HG03064 (cell line): ENCODE measurements around the gene CCIN.
"Not testable (repeated sequence)": the region's sequence is repeated elsewhere in the genome, so short reads cannot be mapped to it uniquely, and the experiment has no call there.

Source experiments
- ATAC-seq: cut with Tn5 transposase; IDR thresholded peaks from one replicate; pipeline ENCODE4 v1.9.1; 2021; ENCODE audit warnings: low read depth; ENCODE audit not compliant: unreplicated experiment

CCIN gene

GRCh38 chr9:36169166-36169565 is at the start of gene CCIN:
CCIN (plus strand) TSS chr9:36169388; CDS start chr9:36169503, 115 bp downstream.
- no peak for ATAC-seq

DNA sequence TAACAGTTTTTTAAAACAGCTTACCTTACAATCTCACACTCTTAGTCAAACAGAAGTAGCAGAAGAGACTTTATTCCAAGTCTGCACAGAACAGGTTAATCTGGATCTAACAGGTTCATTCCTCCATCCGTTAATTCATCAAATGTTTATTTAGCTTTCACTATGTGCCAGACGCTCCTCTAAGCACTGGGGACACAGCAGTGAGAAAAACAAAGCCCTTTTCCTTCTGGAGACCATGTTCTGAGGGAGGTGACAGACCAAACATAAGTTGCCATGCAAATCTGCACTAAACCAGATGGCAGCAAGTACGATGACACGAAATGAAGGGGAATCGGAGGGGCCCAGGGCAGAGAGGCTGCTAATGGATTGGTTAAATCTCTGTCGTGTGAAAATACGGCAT is 49.7 kb upstream of the CCIN start:
- no peak for ATAC-seq

DNA sequence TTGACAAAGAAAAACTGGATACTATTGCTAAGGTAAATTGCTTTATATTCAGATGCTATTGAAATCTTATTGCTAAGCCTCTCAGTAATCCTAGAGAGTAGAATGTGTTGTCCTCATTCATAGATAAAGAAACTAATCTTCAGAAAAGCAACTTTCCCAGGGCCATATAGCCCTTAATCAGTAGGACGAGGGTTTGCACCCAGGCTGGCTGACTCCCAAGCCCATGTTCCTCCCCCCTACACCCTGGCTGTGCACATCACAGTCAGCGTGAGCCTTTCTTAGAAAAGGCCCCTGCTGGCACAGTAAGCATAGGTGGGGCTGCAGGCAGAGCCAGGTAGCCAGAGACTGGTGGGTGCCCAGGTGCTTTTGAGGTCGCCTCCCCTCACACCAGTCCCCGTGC is 48.5 kb upstream of the CCIN start:
- ATAC-seq, result no peak

DNA sequence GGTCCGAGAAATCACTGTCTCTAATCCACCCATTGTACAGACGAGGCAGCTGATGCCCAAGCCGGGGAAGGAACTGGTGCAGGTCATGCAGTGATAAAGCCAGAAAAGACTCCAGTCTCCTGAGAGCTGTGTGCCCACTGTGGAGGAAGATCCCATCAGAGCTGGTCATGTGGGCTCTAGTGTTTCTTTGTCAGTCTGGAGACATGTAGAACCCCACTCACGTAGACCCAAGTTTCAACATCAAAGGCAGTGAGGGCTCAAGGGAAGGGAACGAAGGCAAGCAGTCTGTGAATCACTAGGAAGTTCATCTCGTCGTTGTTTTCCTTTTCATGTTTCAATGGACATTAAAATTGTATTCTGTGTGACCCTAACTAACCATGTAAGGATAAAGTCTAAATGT is 47.2 kb upstream of the CCIN start:
- ATAC-seq, result no peak

GRCh38 chr9:36123515-36123914 is 45.7 kb upstream of the CCIN start:
- no peak for ATAC-seq

DNA sequence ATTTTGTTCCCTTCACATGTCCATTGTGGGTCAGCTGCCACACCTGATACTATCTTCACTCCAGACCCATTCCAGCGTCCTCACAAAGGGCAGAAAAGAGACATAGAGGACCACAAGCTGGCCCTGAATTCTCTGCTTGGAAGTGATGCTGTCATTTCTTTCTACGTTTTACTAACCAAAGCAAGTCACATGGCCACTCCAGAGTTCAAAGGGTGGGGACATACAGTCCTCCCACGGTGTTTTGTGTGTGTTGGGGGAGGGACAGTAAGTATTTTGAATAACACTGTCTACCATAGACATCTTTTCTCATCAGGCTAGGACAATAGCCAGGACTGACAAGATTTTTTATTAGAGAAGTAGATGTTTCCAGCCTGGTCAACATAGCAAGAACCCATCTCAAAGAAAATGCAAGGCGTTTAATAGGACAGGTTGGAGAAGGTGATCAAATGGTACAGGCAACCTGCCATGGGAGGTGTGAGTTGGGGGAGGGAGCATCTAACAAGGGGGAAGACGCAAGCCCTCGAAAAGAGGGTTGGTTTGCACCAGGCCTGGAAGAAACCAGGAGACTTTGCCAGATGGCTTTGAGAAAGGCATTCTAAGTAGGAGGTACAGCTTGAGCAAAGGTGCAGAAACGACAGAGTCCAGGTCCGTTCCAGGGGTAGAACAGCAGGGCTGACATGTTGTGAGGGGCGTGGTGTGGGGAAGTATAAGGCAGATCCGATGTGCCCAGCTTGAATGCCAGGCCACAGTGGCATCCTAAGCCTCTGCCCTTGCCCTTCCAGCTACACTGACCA is 43.9 kb upstream of the CCIN start:
- no peak for ATAC-seq

GRCh38 chr9:36126016-36126730 is 43.0 kb upstream of the CCIN start:
- ATAC-seq, result no peak

GRCh38 chr9:36127652-36128244 is 41.4 kb upstream of the CCIN start:
- no peak for ATAC-seq

DNA sequence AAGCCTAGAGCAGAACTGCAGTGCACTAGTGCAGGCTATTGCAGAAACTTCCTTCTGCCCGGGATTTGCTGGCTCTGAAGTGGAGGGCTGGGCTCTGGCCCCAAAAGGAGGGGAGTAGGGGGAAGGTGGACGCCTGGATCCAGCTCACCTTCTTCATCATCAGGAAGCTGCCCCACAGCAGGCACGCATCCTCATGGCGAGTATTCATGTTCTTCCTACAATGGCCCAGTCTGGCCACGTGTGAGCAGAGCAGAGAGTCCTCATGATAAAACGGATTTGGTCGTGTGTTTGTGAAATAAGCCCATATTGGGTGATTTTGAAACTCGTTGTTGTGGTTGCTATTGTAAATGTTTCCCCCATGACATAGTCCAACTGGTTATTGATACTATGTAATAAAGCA is 40.8 kb upstream of the CCIN start:
- no peak for ATAC-seq

DNA sequence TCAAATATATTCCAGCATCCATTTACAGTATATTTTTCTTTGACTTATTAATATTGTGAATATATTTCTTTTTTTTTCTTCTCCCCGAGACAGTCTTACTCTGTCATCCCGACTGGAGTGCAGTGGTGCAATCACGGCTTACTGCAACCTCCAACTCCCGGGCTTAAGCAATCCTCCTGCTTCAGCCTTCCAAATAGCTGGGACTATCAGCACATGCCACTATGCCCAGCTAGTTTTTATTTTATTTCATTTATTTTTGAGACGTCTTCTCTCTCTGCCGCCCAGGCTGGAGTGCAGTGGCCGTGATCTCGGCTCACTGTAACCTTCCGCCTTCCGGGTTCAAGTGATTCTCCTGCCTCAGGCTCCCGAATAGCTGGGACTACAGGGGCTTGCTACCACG is 40.0 kb upstream of the CCIN start:
- no peak for ATAC-seq

- not testable (repeated sequence) for ATAC-seq
These were observed 37.5 kb upstream of the CCIN start for GRCh38 chr9:36131666-36132065.

- ATAC-seq, result no peak
These were observed 37.1 kb upstream of the CCIN start for GRCh38 chr9:36132086-36132485.

DNA sequence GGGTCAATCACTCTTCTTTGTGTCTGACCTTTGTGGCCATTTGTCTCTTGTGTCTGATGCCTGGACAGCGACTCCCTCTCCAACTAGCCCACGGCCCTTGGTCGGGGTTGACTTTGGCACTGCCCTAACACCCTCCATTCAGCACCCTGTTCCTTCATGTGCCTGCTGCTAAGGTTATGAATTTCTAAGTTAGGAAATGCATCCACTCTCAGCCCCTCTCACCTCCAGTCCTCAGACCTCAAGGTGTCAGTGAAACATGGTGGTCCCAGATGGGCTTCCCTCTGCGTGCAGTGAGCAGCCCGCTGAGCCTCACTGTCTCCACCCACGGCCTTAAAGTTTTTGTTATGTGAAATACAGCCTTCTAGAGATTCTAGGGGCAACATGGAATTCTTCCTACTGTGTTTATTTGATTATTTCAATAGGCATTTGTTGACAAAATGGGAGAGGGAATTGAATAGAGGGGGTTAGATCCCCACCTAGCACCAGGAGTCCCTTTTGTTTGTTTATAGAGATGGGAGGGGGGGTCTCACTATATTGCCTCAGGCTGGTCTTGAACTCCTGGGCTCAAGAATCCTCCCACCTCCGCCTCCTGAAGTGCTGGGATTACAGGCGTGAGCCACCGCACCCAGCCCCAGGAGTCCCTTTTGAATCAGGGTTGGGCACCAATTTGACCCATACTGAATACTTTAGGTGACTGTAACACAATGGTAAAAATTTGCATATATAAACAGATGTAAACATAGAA is 34.3 kb upstream of the CCIN start:
- ATAC-seq, result no peak

GRCh38 chr9:36135741-36136271 is 33.4 kb upstream of the CCIN start:
- ATAC-seq, result no peak

- ATAC-seq, result peak; percentile 92
These were observed 32.8 kb upstream of the CCIN start, which contains the start of gene GLIPR2 for GRCh38 chr9:36136272-36136893. GLIPR2 (plus strand) TSS chr9:36136733; CDS start chr9:36136779, 46 bp downstream.

GRCh38 chr9:36136894-36137391 is 32.2 kb upstream of the CCIN start:
- peak; percentile 35 for ATAC-seq

- ATAC-seq, result no peak
These were observed 31.7 kb upstream of the CCIN start for GRCh38 chr9:36137392-36138004.

- ATAC-seq, result no peak
These were observed 30.7 kb upstream of the CCIN start for GRCh38 chr9:36138496-36138895.

DNA sequence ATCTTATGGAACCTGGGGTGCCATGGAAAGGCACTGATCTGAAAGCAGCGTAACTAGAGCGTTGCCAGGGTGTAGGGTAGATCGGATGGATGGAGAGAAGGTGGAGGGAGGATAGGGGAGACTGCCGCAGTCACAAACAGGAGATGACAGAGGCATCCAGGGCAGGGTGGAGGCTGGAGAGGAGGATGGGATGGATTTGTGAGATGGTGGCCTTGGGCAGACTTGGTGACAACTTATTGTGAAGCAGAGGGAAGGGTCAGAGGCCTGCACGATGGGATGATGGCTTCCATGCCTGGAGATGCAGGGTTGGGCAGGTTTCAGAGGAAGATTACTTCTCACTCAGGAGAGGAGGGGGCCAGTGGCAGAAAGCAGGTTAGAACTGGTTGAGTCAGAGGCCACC is 30.3 kb upstream of the CCIN start:
- no peak for ATAC-seq
